B cell (primary cell): ENCODE results near the gene UBXN10. TPM values are rescaled to one million over a fixed set of nuclear protein-coding genes. Genes with fewer than 3 reads are reported as not detected.

Experiments used
- ATAC-seq: fragments of 200-7000 bp; cut with Tn5 transposase; one replicate; pipeline ENCODE4 v1.10.0; 2021; ENCODE audit warnings: low read depth, mild to moderate bottlenecking, moderate number of reproducible peaks, moderate library complexity
- CTCF ChIA-PET: fragments of 350-600 bp; sonication (Branson Sonifier 250); formaldehyde crosslinking; loops from one replicate; lab custom pipeline; 2021; ENCODE audit warnings: antibody characterized with exemption, inconsistent platforms; lab: Charles Lee
- POLR2A ChIA-PET: fragments of 350-600 bp; sonication (Branson Sonifier 250); formaldehyde crosslinking; loops from one replicate; lab custom pipeline; 2021; ENCODE audit warnings: antibody characterized with exemption; lab: Charles Lee
- DNase-seq: peaks from one replicate; pipeline ENCODE4 v3.0.0; 2013
- H2AFZ ChIP-seq: 2 replicates; pipeline ENCODE4 v1.6.1; 2012; ENCODE audit warnings: mild to moderate bottlenecking, low read depth, low read length; ENCODE audit not compliant: insufficient read depth, poor library complexity, severe bottlenecking
- H3K27ac ChIP-seq, 2 donors: 1 replicate in 1 of 2; 2 replicates in 1 of 2; pipeline ENCODE4 v1.5.1; 2012 to 2013; ENCODE audit warnings: low read length in 2 of 2, mild to moderate bottlenecking in 2 of 2, moderate library complexity in 1 of 2
- H3K27me3 ChIP-seq, 4 experiments: fragments of 200-600 bp in 1 of 4; sonication (generic) in 1 of 4; replicated peaks in 1 of 4; 1 replicate in 2 of 4; 2 replicates in 2 of 4; pipeline versions ENCODE4 v1.6.1 to v1.7.0; 2013 to 2016; ENCODE audit warnings: low read length in 3 of 4, mild to moderate bottlenecking in 2 of 4, mixed read lengths in 1 of 4, moderate library complexity in 1 of 4; ENCODE audit not compliant: insufficient read depth in 4 of 4, control insufficient read depth in 3 of 4; ENCODE audit errors: control extremely low read depth in 1 of 4
- H3K36me3 ChIP-seq, 2 experiments: replicated peaks in 1 of 2; 1 replicate in 1 of 2; 2 replicates in 1 of 2; pipeline versions ENCODE4 v1.6.1 to v1.7.1; 2013; ENCODE audit warnings: low read length in 1 of 2; ENCODE audit not compliant: insufficient read depth in 2 of 2, control insufficient read depth in 1 of 2; ENCODE audit errors: control extremely low read depth in 1 of 2, extremely low read depth in 1 of 2
- H3K4me1 ChIP-seq, 2 donors: fragments of 200-600 bp in 1 of 2; sonication (generic) in 1 of 2; 1 replicate in 1 of 2; 2 replicates in 1 of 2; pipeline versions ENCODE4 v1.5.1 to v1.6.1; 2013 to 2017; ENCODE audit warnings: low read length in 2 of 2; ENCODE audit not compliant: control insufficient read depth in 2 of 2, insufficient read depth in 2 of 2
- H3K4me2 ChIP-seq: replicated peaks from 2 replicates; pipeline ENCODE3; 2012; ENCODE audit warnings: mild to moderate bottlenecking, low read depth, low read length; ENCODE audit not compliant: poor library complexity, severe bottlenecking
- H3K4me3 ChIP-seq, 5 experiments: fragments of 200-600 bp in 1 of 5; sonication (generic) in 1 of 5; 1 replicate in 3 of 5; 2 replicates in 2 of 5; pipeline versions ENCODE4 v1.5.1 to v1.7.0; 2011 to 2016; ENCODE audit warnings: low read length in 4 of 5, mild to moderate bottlenecking in 4 of 5, low read depth in 2 of 5, control low read depth in 1 of 5, moderate library complexity in 1 of 5; ENCODE audit not compliant: insufficient read depth in 1 of 5; ENCODE audit errors: control extremely low read depth in 1 of 5, extremely low read depth in 1 of 5
- H3K79me2 ChIP-seq: fragments of 200-600 bp; sonication (generic); one replicate; pipeline ENCODE4 v1.6.0; 2016; ENCODE audit warnings: low read length; ENCODE audit not compliant: control insufficient read depth, insufficient read depth
- H3K9ac ChIP-seq: fragments of 200-600 bp; sonication (generic); 2 replicates; pipeline ENCODE4 v1.6.1; 2017; ENCODE audit warnings: mild to moderate bottlenecking, low read length, moderate library complexity
- H3K9me3 ChIP-seq, 3 donors: one replicate each; pipeline versions ENCODE4 v1.6.1 to v1.7.1; 2013; ENCODE audit warnings: low read length in 2 of 3; ENCODE audit not compliant: control insufficient read depth in 2 of 3, insufficient read depth in 1 of 3; ENCODE audit errors: control extremely low read depth in 1 of 3
- H4K20me1 ChIP-seq: 2 replicates; pipeline ENCODE4 v1.6.0; 2012; ENCODE audit warnings: mild to moderate bottlenecking, low read length; ENCODE audit not compliant: insufficient read depth, control insufficient read depth, poor library complexity, severe bottlenecking
- H3K27ac Mint-ChIP-seq: one replicate; pipeline ENCODE4 v1.8.0; 2021; ENCODE audit warnings: mixed read lengths
- H3K27me3 Mint-ChIP-seq: one replicate; pipeline ENCODE4 v1.8.0; 2021; ENCODE audit warnings: mixed read lengths
- H3K4me1 Mint-ChIP-seq: one replicate; pipeline ENCODE4 v1.8.0; 2021; ENCODE audit warnings: mixed read lengths
- H3K4me3 Mint-ChIP-seq: one replicate; pipeline ENCODE4 v1.8.0; 2021; ENCODE audit warnings: mixed read lengths
- H3K9me3 Mint-ChIP-seq: one replicate; pipeline ENCODE4 v1.8.0; 2022; ENCODE audit warnings: mixed read lengths; ENCODE audit not compliant: insufficient read depth
- EZH2 ChIP-seq: IDR thresholded peaks from 2 replicates; pipeline ENCODE4 v1.6.1; 2012; ENCODE audit warnings: borderline replicate concordance, low read depth, mild to moderate bottlenecking, moderate library complexity, low read length; ENCODE audit not compliant: insufficient read depth, poor library complexity, severe bottlenecking
- WGBS: methylation state at CpG from one replicate; pipeline ENCODE4 v1.1.5; 2013; ENCODE audit warnings: missing lambda C conversion rate; ENCODE audit not compliant: insufficient coverage; 5-methylcytosine and 5-hydroxymethylcytosine counted together
- intact Hi-C: fragments of 100-400 bp; cut with micrococcal nuclease; formaldehyde crosslinking; loops from one replicate; pipeline ENCODE4 v1.10.0; 2022
- polyA plus RNA-seq: library from polyadenylated mRNA; depleted of rRNA; stranded (reverse); fragments of >200 nt; gene quantifications from 2 replicates; pipeline ENCODE4 v1.2.3, GENCODE V29; 2012
- total RNA-seq, 2 donors: library from RNA; stranded (reverse); fragments of 120-200 nt in 1 of 2; gene quantifications; 1 replicate in 1 of 2; 2 replicates in 1 of 2; pipeline versions ENCODE4 v1.2.3 to v1.2.4, GENCODE V29; 2013 to 2022
- TF ChIP-seq, protein P1 (sequence below): fragments of 200-600 bp; IDR thresholded peaks from one replicate; pipeline ENCODE4 v1.8.0; 2022; ENCODE audit warnings: antibody characterized with exemption, mild to moderate bottlenecking

UBXN10 gene
- total and polyA plus RNA-seq, 2 donors (not counting 1 experiment from before 2014, with no cell fraction given), result 0.07 to 0.25 TPM

- H3K4me3 ChIP-seq, result no peak overlapping the region
- intact Hi-C loops, result no loop called here
- H3K4me2 ChIP-seq, result no peak overlapping the region
- Mint-ChIP-seq H3K4me3 (no peak overlapping the region), H3K4me1 (peaks cover 20% of the 10 kb centered on the region), H3K27ac (no peak overlapping the region), H3K9me3 (no peaks in the 10 kb centered on the region), H3K27me3 (peaks cover 47% of the 10 kb centered on the region)
- H3K27me3 ChIP-seq, result peaks cover 0 to 35% (median 12%) of the 10 kb centered on the region in 4 experiments
- CTCF ChIA-PET, result interaction anchor here (0.8 to 1.6 kb wide), 6 partner anchors 8 to 271 kb away, joined by 3 to 5 read pairs (median 3); no protein-coding TSS in a partner anchor
- H3K79me2 ChIP-seq, result no peaks in the 10 kb centered on the region
- H2AFZ ChIP-seq, result no peak overlapping the region
- TF ChIP-seq EZH2, result no peak
- TF ChIP-seq, protein P1, sequence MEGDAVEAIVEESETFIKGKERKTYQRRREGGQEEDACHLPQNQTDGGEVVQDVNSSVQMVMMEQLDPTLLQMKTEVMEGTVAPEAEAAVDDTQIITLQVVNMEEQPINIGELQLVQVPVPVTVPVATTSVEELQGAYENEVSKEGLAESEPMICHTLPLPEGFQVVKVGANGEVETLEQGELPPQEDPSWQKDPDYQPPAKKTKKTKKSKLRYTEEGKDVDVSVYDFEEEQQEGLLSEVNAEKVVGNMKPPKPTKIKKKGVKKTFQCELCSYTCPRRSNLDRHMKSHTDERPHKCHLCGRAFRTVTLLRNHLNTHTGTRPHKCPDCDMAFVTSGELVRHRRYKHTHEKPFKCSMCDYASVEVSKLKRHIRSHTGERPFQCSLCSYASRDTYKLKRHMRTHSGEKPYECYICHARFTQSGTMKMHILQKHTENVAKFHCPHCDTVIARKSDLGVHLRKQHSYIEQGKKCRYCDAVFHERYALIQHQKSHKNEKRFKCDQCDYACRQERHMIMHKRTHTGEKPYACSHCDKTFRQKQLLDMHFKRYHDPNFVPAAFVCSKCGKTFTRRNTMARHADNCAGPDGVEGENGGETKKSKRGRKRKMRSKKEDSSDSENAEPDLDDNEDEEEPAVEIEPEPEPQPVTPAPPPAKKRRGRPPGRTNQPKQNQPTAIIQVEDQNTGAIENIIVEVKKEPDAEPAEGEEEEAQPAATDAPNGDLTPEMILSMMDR, result no peak
- H3K9me3 ChIP-seq, result no peaks in the 10 kb centered on the region
- no peaks in the 10 kb centered on the region for H3K36me3 ChIP-seq
- DNase-seq (no peak), ATAC-seq (no peak)
- POLR2A ChIA-PET, result interaction anchor here (0.6 kb wide), 1 partner anchor 110 kb away, joined by 9 read pairs; no protein-coding TSS in a partner anchor
- no peaks in the 10 kb centered on the region for H4K20me1 ChIP-seq
- H3K27ac ChIP-seq, result no peak overlapping the region
- no peak overlapping the region for H3K9ac ChIP-seq
- WGBS, result 59% methylated on average over 4 of the region's 4 CpGs
- peaks cover 19 to 21% of the 10 kb centered on the region in 2 donors for H3K4me1 ChIP-seq
These were observed 2.5 kb downstream of the UBXN10 start for GRCh38 chr1:20188455-20188817.

GRCh38 chr1:20189664-20190063 lies 3.8 kb downstream of the UBXN10 start:
- POLR2A ChIA-PET, result interaction anchor here (0.5 kb wide), 1 partner anchor 444 kb away, joined by 3 read pairs; no protein-coding TSS in a partner anchor
- H3K9ac ChIP-seq, result no peak overlapping the region

More at GRCh38 chr1:20189664-20190063, 3.8 kb downstream of the UBXN10 start:
- H3K4me2 ChIP-seq, result no peak overlapping the region
- Mint-ChIP-seq H3K4me1 (peaks cover 15% of the 10 kb centered on the region), H3K4me3 (no peak overlapping the region), H3K9me3 (no peaks in the 10 kb centered on the region), H3K27ac (no peak overlapping the region), H3K27me3 (peaks cover 46% of the 10 kb centered on the region)
- peaks cover 19 to 21% of the 10 kb centered on the region in 2 donors for H3K4me1 ChIP-seq
- CTCF ChIA-PET, result interaction anchor here (0.9 to 1.6 kb wide), 4 partner anchors 10 to 26 kb away, joined by 3 to 5 read pairs (median 3); no protein-coding TSS in a partner anchor
- no peaks in the 10 kb centered on the region for H4K20me1 ChIP-seq
- H3K27ac ChIP-seq, result no peak overlapping the region
- H3K4me3 ChIP-seq, result no peak overlapping the region
- DNase-seq, result no peak
- no peaks in the 10 kb centered on the region for H3K79me2 ChIP-seq
- intact Hi-C loops, result no loop called here
- 85% methylated on average over 2 of the region's 4 CpGs for WGBS
- no peaks in the 10 kb centered on the region for H3K36me3 ChIP-seq
- ATAC-seq, result no peak
- H2AFZ ChIP-seq, result no peak overlapping the region
- TF ChIP-seq, protein P1, result no peak
- no peak for TF ChIP-seq EZH2
- H3K9me3 ChIP-seq, result no peaks in the 10 kb centered on the region
- H3K27me3 ChIP-seq, result peaks cover 0 to 42% (median 13%) of the 10 kb centered on the region in 4 experiments
